Upper lobe of left lung (tissue), 6 donors: ENCODE results near the gene AGMO. TPM values are rescaled to one million over a fixed set of nuclear protein-coding genes. Genes with fewer than 3 reads are reported as not detected.

Experiments
- ATAC-seq, 2 donors: fragments of 200-7000 bp; cut with Tn5 transposase; one replicate each; pipeline ENCODE4 v1.9.1; 2022; ENCODE audit warnings: mild to moderate bottlenecking in 2 of 2, moderate library complexity in 2 of 2; ENCODE audit not compliant: low FRiP score in 2 of 2
- DNase-seq, 2 donors: peaks; one replicate each; pipeline ENCODE4 v3.0.0-alpha.2; 2019 to 2020
- H3K27ac ChIP-seq, 4 donors: fragments of 200-600 bp; sonication (generic); one replicate each; pipeline ENCODE4 v1.5.1; 2016 to 2019
- H3K27me3 ChIP-seq, 4 donors: fragments of 200-600 bp; sonication (generic); one replicate each; pipeline ENCODE4 v1.5.1; 2017 to 2019
- H3K36me3 ChIP-seq, 4 donors: fragments of 200-600 bp; sonication (generic); one replicate each; pipeline ENCODE4 v1.5.1; 2016 to 2019
- H3K4me1 ChIP-seq, 4 donors: fragments of 200-600 bp; sonication (generic); one replicate each; pipeline ENCODE4 v1.5.1; 2018 to 2019
- H3K4me3 ChIP-seq, 4 donors: fragments of 200-600 bp; sonication (generic); one replicate each; pipeline ENCODE4 v1.5.1; 2017 to 2019; ENCODE audit warnings: mild to moderate bottlenecking in 2 of 4, moderate library complexity in 1 of 4
- H3K9me3 ChIP-seq, 4 donors: fragments of 200-600 bp; sonication (generic); one replicate each; pipeline ENCODE4 v1.5.1; 2018 to 2019
- EP300 ChIP-seq, 4 donors: sonication (generic); formaldehyde crosslinking; IDR thresholded peaks; one replicate each; pipeline ENCODE4 v1.5.1; 2017; ENCODE audit warnings: antibody characterized with exemption in 4 of 4, control low read depth in 2 of 4
- POLR2A ChIP-seq, 4 donors: fragments of 450-650 bp; IDR thresholded peaks; one replicate each; pipeline ENCODE4 v1.5.1; 2016 to 2017; ENCODE audit warnings: antibody characterized with exemption in 4 of 4, mild to moderate bottlenecking in 2 of 4
- POLR2AphosphoS5 ChIP-seq, 2 donors: sonication (generic); formaldehyde crosslinking; IDR thresholded peaks; one replicate each; pipeline ENCODE4 v1.5.1; 2017; ENCODE audit warnings: antibody characterized with exemption in 2 of 2
- WGBS, 2 donors: methylation state at CpG; one replicate each; pipeline ENCODE4 v1.1.5; 2017 to 2018; 5-methylcytosine and 5-hydroxymethylcytosine counted together
- total RNA-seq, 6 donors: library from RNA; depleted of rRNA in 4 of 6; stranded (reverse); fragments of >200 nt in 4 of 6; gene quantifications; one replicate each; pipeline versions ENCODE4 v1.1.0 to v1.2.1, GENCODE V29; 2016 to 2021
- TF ChIP-seq, protein P1 (sequence below), 6 experiments: fragments of 450-650 bp in 4 of 6; fragments of 200-600 bp in 2 of 6; sonication (generic) in 2 of 6; IDR thresholded peaks; one replicate each; pipeline ENCODE4 v1.5.1; 2016 to 2019; ENCODE audit warnings: antibody characterized with exemption in 6 of 6
- donor health status: DM: no; HTN: no; CAD: no; lungs with moderate emphysema.
- donor health status: DM: no; HTN: yes; CAD: no; lungs with severe emphysema.

AGMO gene
- total RNA-seq, 6 donors from 2014 or later: 0.17 to 3.0 (median 0.20) TPM; not detected in 3

DNA sequence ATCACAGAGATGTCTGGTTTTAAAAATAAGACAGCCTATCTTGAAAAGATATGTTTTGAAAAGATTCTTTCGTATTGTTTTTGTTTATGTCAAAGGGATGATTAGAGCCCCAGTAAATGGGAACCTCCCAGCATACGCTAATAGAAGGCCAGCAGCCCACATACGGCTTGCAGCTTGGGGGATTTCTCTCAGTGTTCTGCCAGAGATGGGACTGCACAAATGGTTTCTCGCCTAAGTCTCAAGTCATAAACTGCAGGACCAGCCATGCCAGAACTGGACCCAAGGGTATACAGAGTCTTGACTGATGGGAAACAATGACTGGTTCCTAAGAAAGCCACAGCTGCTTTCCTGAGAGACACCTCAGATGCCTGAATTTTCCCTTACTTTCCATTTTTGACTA is 352.4 kb downstream of the AGMO start:
- TF ChIP-seq EP300 (IDR thresholded peaks at IDR 0.05): no peak
- TF ChIP-seq POLR2AphosphoS5 (IDR thresholded peaks at IDR 0.05): no peak
- TF ChIP-seq POLR2A (IDR thresholded peaks at IDR 0.05): no peak
- TF ChIP-seq, protein P1, sequence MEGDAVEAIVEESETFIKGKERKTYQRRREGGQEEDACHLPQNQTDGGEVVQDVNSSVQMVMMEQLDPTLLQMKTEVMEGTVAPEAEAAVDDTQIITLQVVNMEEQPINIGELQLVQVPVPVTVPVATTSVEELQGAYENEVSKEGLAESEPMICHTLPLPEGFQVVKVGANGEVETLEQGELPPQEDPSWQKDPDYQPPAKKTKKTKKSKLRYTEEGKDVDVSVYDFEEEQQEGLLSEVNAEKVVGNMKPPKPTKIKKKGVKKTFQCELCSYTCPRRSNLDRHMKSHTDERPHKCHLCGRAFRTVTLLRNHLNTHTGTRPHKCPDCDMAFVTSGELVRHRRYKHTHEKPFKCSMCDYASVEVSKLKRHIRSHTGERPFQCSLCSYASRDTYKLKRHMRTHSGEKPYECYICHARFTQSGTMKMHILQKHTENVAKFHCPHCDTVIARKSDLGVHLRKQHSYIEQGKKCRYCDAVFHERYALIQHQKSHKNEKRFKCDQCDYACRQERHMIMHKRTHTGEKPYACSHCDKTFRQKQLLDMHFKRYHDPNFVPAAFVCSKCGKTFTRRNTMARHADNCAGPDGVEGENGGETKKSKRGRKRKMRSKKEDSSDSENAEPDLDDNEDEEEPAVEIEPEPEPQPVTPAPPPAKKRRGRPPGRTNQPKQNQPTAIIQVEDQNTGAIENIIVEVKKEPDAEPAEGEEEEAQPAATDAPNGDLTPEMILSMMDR (IDR thresholded peaks at IDR 0.05): no peak
- no peaks in the 10 kb centered on the region for H3K27me3 ChIP-seq
- DNase-seq (no peak), ATAC-seq (no peak)
- 78 to 88% methylated on average over 4 of the region's 4 CpGs for WGBS, 2 donors
- no peak overlapping the region for H3K4me3 ChIP-seq
- no peaks in the 10 kb centered on the region for H3K4me1 ChIP-seq
- H3K36me3 ChIP-seq: no peaks in the 10 kb centered on the region
- H3K9me3 ChIP-seq: no peaks in the 10 kb centered on the region
- no peak overlapping the region for H3K27ac ChIP-seq

DNA sequence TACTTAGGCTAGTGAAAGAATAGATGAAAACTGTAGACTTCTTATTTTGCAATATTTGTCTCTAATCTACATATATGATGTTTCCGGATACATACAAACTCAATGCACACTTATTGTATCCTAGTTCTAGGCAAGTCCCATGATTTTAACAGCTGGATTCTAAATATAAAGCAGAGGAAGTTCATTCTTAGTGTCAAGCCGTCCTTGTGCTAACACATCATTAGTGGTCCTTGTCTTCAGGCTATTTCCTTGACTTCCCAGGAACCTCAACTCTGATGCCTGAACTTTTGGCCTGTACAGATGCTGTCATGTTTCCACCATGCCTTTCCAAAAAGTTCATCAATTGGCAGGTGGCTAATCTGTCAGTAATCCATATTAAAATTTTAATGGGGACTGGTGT is 357.4 kb downstream of the AGMO start:
- TF ChIP-seq POLR2AphosphoS5 (IDR thresholded peaks at IDR 0.05): no peak
- no peak for TF ChIP-seq POLR2A (IDR thresholded peaks at IDR 0.05)
- TF ChIP-seq EP300 (IDR thresholded peaks at IDR 0.05): no peak
- TF ChIP-seq, protein P1 (IDR thresholded peaks at IDR 0.05): no peak
- H3K27ac ChIP-seq: no peak overlapping the region
- H3K4me3 ChIP-seq: no peak overlapping the region
- H3K27me3 ChIP-seq: no peaks in the 10 kb centered on the region
- ATAC-seq: no peak
- H3K4me1 ChIP-seq: no peaks in the 10 kb centered on the region
- no peak for DNase-seq
- WGBS, 2 donors: 57 to 62% methylated on average over 2 of the region's 2 CpGs
- H3K9me3 ChIP-seq: no peaks in the 10 kb centered on the region
- H3K36me3 ChIP-seq: no peaks in the 10 kb centered on the region

DNA sequence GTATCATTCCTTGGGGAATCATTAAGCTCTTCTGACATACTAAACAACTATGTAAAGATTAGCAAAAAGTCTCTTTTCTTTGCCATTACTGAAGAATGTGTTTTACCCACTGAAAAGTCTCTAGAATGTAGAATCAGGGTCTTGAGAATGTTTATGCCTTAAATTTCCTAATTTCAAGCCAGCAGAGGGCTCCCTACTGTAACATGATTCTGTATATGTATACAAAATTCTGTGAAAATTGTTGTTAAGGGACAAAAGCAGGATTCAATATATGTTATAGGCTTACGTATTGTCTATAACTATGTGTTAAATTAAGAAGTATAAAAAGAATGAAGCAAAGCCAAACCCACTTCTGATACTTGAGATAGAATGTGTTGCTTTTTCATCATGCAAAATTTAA is 362.3 kb downstream of the AGMO start:
- DNase-seq (no peak), ATAC-seq (no peak)
- Histone ChIP-seq H3K27me3 (no peaks in the 10 kb centered on the region), H3K36me3 (no peaks in the 10 kb centered on the region), H3K9me3 (no peaks in the 10 kb centered on the region), H3K4me1 (no peaks in the 10 kb centered on the region), H3K27ac (no peak overlapping the region), H3K4me3 (no peak overlapping the region)
- WGBS, 2 donors: 60 to 71% methylated on average over 1 of the region's 1 CpG
- TF ChIP-seq EP300 (IDR thresholded peaks at IDR 0.05) (no peak), POLR2A (IDR thresholded peaks at IDR 0.05) (no peak), POLR2AphosphoS5 (IDR thresholded peaks at IDR 0.05) (no peak)
- TF ChIP-seq, protein P1 (IDR thresholded peaks at IDR 0.05): no peak

DNA sequence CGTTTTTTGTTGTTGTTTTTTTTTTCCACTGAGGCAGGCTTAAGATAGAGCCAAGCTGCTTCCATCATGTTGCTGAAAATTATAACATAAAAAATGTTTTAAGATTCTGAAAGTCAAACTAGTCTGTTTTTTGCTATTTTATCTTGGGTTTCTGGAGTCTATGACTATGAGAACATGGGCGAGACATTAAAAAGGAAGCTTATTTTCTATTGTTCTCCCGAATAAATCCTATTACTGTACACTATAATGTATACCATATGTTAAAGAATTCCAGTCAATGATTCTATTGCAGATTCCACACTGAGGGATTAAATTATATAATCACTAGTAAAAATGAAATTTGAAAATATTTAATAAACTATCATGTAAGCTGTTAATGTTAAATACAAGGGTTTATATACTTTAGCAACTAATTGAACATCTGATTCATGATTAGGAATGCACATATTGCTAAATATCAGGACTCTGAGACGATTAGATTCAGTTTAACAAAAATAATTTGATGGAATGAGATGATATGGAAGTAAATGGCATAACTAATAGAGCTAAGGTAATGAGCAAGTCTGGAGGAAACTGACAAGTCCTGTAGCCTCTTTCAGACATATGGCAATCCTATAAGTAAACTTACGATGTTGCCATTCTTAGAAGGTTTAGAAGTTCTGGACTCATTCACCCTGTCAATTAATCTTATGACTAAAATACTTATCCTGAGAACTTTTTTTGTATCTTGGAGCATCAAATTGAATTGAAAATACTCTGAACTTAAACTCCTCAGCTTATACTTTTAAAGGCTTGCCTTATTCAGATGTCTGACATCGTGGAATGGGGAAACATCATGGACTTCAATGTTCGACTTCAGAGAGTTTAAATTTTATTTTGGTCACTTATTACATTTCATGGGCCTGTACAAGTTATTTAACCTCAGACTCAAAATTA is 364.5 kb downstream of the AGMO start:
- DNase-seq: no peak
- no peak for ATAC-seq
- H3K4me3 ChIP-seq: no peak overlapping the region
- H3K27me3 ChIP-seq: no peaks in the 10 kb centered on the region
- WGBS, 2 donors: 71 to 77% methylated on average over 7 of the region's 7 CpGs
- H3K9me3 ChIP-seq: no peaks in the 10 kb centered on the region
- no peak overlapping the region for H3K27ac ChIP-seq
- TF ChIP-seq, protein P1 (IDR thresholded peaks at IDR 0.05): no peak
- TF ChIP-seq POLR2A (IDR thresholded peaks at IDR 0.05) (no peak), POLR2AphosphoS5 (IDR thresholded peaks at IDR 0.05) (no peak), EP300 (IDR thresholded peaks at IDR 0.05) (no peak)
- H3K36me3 ChIP-seq: no peaks in the 10 kb centered on the region
- no peaks in the 10 kb centered on the region for H3K4me1 ChIP-seq
